ENCODE measurements around the gene SPAG5. TPM values are rescaled to one million over a fixed set of nuclear protein-coding genes. Genes with fewer than 3 reads are reported as not detected.

The SPAG5 gene
- total RNA-seq, 1 experiment from 2014 or later, result 113 TPM

GRCh38 chr17:28620010-28620409, 21.2 kb upstream of the SPAG5 start:
- no peaks in the 10 kb centered on the region for H3K27me3 ChIP-seq (replicated peaks; ENCODE audit: control insufficient read depth, insufficient read depth, low read length)
- H3K4me3 ChIP-seq (ENCODE audit: low read depth, low read length), result no peak overlapping the region
- ChIA-PET POLR2A (no interaction called here), CTCF (interaction anchor here (1.0 kb wide), 1 partner anchor 27 kb away, joined by 3 read pairs; no protein-coding TSS in a partner anchor)
- peaks cover 3% of the 10 kb centered on the region for H3K36me3 ChIP-seq (ENCODE audit: control insufficient read depth, insufficient read depth, low read length)
- intact Hi-C loops (cut with micrococcal nuclease; ENCODE audit: unreplicated experiment), result no loop called here
- peaks cover 87% of the 10 kb centered on the region for H3K36me3 Mint-ChIP-seq (ENCODE audit: insufficient read depth, unreplicated experiment)
- H3K4me3 Mint-ChIP-seq (ENCODE audit: unreplicated experiment), result no peak overlapping the region
- TF ChIP-seq, protein P1, sequence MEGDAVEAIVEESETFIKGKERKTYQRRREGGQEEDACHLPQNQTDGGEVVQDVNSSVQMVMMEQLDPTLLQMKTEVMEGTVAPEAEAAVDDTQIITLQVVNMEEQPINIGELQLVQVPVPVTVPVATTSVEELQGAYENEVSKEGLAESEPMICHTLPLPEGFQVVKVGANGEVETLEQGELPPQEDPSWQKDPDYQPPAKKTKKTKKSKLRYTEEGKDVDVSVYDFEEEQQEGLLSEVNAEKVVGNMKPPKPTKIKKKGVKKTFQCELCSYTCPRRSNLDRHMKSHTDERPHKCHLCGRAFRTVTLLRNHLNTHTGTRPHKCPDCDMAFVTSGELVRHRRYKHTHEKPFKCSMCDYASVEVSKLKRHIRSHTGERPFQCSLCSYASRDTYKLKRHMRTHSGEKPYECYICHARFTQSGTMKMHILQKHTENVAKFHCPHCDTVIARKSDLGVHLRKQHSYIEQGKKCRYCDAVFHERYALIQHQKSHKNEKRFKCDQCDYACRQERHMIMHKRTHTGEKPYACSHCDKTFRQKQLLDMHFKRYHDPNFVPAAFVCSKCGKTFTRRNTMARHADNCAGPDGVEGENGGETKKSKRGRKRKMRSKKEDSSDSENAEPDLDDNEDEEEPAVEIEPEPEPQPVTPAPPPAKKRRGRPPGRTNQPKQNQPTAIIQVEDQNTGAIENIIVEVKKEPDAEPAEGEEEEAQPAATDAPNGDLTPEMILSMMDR (IDR thresholded peaks at IDR 0.05; ENCODE audit: insufficient read depth in 1 of 2, low read depth in 1 of 2, low read length in 1 of 2, severe bottlenecking in 1 of 2, unreplicated experiment in 1 of 2), result no peak
- H3K9me3 ChIP-seq, result no peaks in the 10 kb centered on the region
- H3K9me3 Mint-ChIP-seq (ENCODE audit: unreplicated experiment), result no peaks in the 10 kb centered on the region
- no peak for DNase-seq
- no peaks in the 10 kb centered on the region for H3K27me3 Mint-ChIP-seq (ENCODE audit: insufficient read depth, unreplicated experiment)
- H3K4me1 Mint-ChIP-seq (ENCODE audit: low read depth, unreplicated experiment), result no peaks in the 10 kb centered on the region
- H3K4me1 ChIP-seq, result no peaks in the 10 kb centered on the region
- no TSS peak for BruUV-seq (replicated peaks)
- H3K27ac Mint-ChIP-seq (ENCODE audit: unreplicated experiment), result no peak overlapping the region

DNA sequence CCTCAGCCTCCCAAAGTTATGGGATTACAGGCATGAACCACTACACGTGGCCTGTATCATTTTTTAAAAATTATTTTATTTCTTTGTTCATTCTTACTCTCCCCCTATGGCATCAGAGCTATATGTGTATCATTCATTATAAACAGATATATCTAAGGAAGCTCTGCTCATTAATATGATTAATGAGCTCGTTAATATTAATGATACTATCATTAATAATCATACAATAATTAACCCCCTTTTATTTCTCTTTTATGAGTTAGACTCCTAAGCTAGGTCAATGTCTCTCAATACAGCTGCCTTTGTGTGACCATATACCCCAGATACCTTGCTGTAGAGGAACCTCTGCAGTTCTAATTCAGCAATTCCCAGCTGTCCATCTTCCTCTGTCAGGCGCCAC, 19.6 kb upstream of the SPAG5 start:
- Mint-ChIP-seq H3K9me3 (ENCODE audit: unreplicated experiment) (no peaks in the 10 kb centered on the region), H3K27ac (ENCODE audit: unreplicated experiment) (no peak overlapping the region), H3K4me3 (ENCODE audit: unreplicated experiment) (no peak overlapping the region), H3K4me1 (ENCODE audit: low read depth, unreplicated experiment) (peaks cover 9% of the 10 kb centered on the region), H3K27me3 (ENCODE audit: insufficient read depth, unreplicated experiment) (no peaks in the 10 kb centered on the region), H3K36me3 (ENCODE audit: insufficient read depth, unreplicated experiment) (peaks cover 90% of the 10 kb centered on the region)
- intact Hi-C loops (cut with micrococcal nuclease; ENCODE audit: unreplicated experiment), result no loop called here
- BruUV-seq (replicated peaks), result no TSS peak
- no peaks in the 10 kb centered on the region for H3K9me3 ChIP-seq
- no peak overlapping the region for H3K4me3 ChIP-seq (ENCODE audit: low read depth, low read length)
- no peaks in the 10 kb centered on the region for H3K27me3 ChIP-seq (replicated peaks; ENCODE audit: control insufficient read depth, insufficient read depth, low read length)
- no peak for DNase-seq
- TF ChIP-seq, protein P1 (IDR thresholded peaks at IDR 0.05; ENCODE audit: insufficient read depth in 1 of 2, low read depth in 1 of 2, low read length in 1 of 2, severe bottlenecking in 1 of 2, unreplicated experiment in 1 of 2), result no peak
- H3K4me1 ChIP-seq, result no peaks in the 10 kb centered on the region
- peaks cover 3% of the 10 kb centered on the region; the same call in 1 of the 2 replicates for H3K36me3 ChIP-seq (ENCODE audit: control insufficient read depth, insufficient read depth, low read length)
- CTCF ChIA-PET, result interaction anchor here (0.6 kb wide), 1 partner anchor 58 kb away, joined by 3 read pairs; no protein-coding TSS in a partner anchor
- POLR2A ChIA-PET, result no interaction called here

GRCh38 chr17:28616281-28616680, 17.5 kb upstream of the SPAG5 start:
- H3K36me3 Mint-ChIP-seq (ENCODE audit: insufficient read depth, unreplicated experiment), result peaks cover 75% of the 10 kb centered on the region

More at GRCh38 chr17:28616281-28616680, 17.5 kb upstream of the SPAG5 start:
- ChIA-PET POLR2A (no interaction called here), CTCF (no interaction called here)
- TF ChIP-seq, protein P1 (IDR thresholded peaks at IDR 0.05; ENCODE audit: insufficient read depth in 1 of 2, low read depth in 1 of 2, low read length in 1 of 2, severe bottlenecking in 1 of 2, unreplicated experiment in 1 of 2), result no peak
- H3K4me3 Mint-ChIP-seq (ENCODE audit: unreplicated experiment), result no peak overlapping the region
- H3K9me3 Mint-ChIP-seq (ENCODE audit: unreplicated experiment), result no peaks in the 10 kb centered on the region
- BruUV-seq (replicated peaks), result no TSS peak
- DNase-seq, result no peak
- no peaks in the 10 kb centered on the region for H3K27me3 Mint-ChIP-seq (ENCODE audit: insufficient read depth, unreplicated experiment)
- intact Hi-C loops (cut with micrococcal nuclease; ENCODE audit: unreplicated experiment), result no loop called here
- Histone ChIP-seq H3K4me3 (ENCODE audit: low read depth, low read length) (no peak overlapping the region), H3K9me3 (no peaks in the 10 kb centered on the region), H3K4me1 (no peaks in the 10 kb centered on the region), H3K27me3 (replicated peaks; ENCODE audit: control insufficient read depth, insufficient read depth, low read length) (no peaks in the 10 kb centered on the region), H3K36me3 (ENCODE audit: control insufficient read depth, insufficient read depth, low read length) (peaks cover 5% of the 10 kb centered on the region; the same call in 1 of the 2 replicates)
- peaks cover 9% of the 10 kb centered on the region for H3K4me1 Mint-ChIP-seq (ENCODE audit: low read depth, unreplicated experiment)
- no peak overlapping the region for H3K27ac Mint-ChIP-seq (ENCODE audit: unreplicated experiment)

All from Caco-2 (cell line).